Glutamatergic neuron (in vitro differentiated cells): Measurements from ENCODE around the gene HACD2. TPM values are rescaled to one million over a fixed set of nuclear protein-coding genes. Genes with fewer than 3 reads are reported as not detected.

Experiments
- DNase-seq: peaks from one replicate; pipeline ENCODE4 v3.0.0; 2022
- H3K27ac Mint-ChIP-seq: one replicate; pipeline ENCODE4 v1.8.0; 2020; ENCODE audit warnings: mild to moderate bottlenecking, mixed read lengths, inconsistent platforms; ENCODE audit not compliant: unreplicated experiment
- H3K27me3 Mint-ChIP-seq: one replicate; pipeline ENCODE4 v1.8.0; 2020; ENCODE audit warnings: mild to moderate bottlenecking, moderate library complexity, mixed read lengths, inconsistent platforms; ENCODE audit not compliant: unreplicated experiment
- H3K36me3 Mint-ChIP-seq: one replicate; pipeline ENCODE4 v1.8.0; 2020; ENCODE audit warnings: mild to moderate bottlenecking, mixed read lengths, inconsistent platforms; ENCODE audit not compliant: unreplicated experiment
- H3K4me1 Mint-ChIP-seq: one replicate; pipeline ENCODE4 v1.8.0; 2020; ENCODE audit warnings: mild to moderate bottlenecking, low read depth, mixed read lengths, inconsistent platforms; ENCODE audit not compliant: unreplicated experiment
- H3K4me3 Mint-ChIP-seq: one replicate; pipeline ENCODE4 v1.8.0; 2020; ENCODE audit warnings: mild to moderate bottlenecking, mixed read lengths, inconsistent platforms; ENCODE audit not compliant: unreplicated experiment
- H3K9me3 Mint-ChIP-seq: one replicate; pipeline ENCODE4 v1.8.0; 2020; ENCODE audit warnings: mild to moderate bottlenecking, moderate library complexity, mixed read lengths, inconsistent platforms; ENCODE audit not compliant: unreplicated experiment
- CTCF ChIP-seq: fragments of 200-600 bp; sonication (generic); IDR thresholded peaks from one replicate; pipeline ENCODE4 v1.5.0; 2021; ENCODE audit not compliant: partially characterized antibody, unreplicated experiment
- total RNA-seq: library from RNA; stranded (reverse); fragmentation: NEBNext Ultra II Directional; extraction: Animal tissue kit (Norgen Biotek cat#: 25700); gene quantifications from one replicate; pipeline ENCODE4 v1.2.1, GENCODE V29; 2021; ENCODE audit not compliant: unreplicated experiment

Gene HACD2
- total RNA-seq, 1 donor from 2014 or later, result 6.9 TPM

- TF ChIP-seq CTCF, result no peak
- Mint-ChIP-seq H3K36me3 (no peaks in the 10 kb centered on the region), H3K4me3 (no peak overlapping the region), H3K27ac (no peak overlapping the region), H3K27me3 (peaks cover 11% of the 10 kb centered on the region), H3K9me3 (no peaks in the 10 kb centered on the region), H3K4me1 (no peaks in the 10 kb centered on the region)
- DNase-seq, result no peak
These were observed 76.7 kb downstream of the HACD2 start for GRCh38 chr3:123508178-123508577.

GRCh38 chr3:123505820-123506219 is 79.0 kb downstream of the HACD2 start:
- Mint-ChIP-seq H3K4me1 (peaks cover 5% of the 10 kb centered on the region), H3K27me3 (peaks cover 9% of the 10 kb centered on the region), H3K4me3 (no peak overlapping the region), H3K9me3 (no peaks in the 10 kb centered on the region), H3K27ac (no peak overlapping the region), H3K36me3 (no peaks in the 10 kb centered on the region)
- no peak for DNase-seq
- no peak for TF ChIP-seq CTCF

- no peak overlapping the region for H3K4me3 Mint-ChIP-seq
- H3K9me3 Mint-ChIP-seq, result no peaks in the 10 kb centered on the region
- H3K27me3 Mint-ChIP-seq, result peaks cover 9% of the 10 kb centered on the region
- DNase-seq, result no peak
- TF ChIP-seq CTCF, result no peak
- H3K4me1 Mint-ChIP-seq, result peaks cover 12% of the 10 kb centered on the region
- H3K27ac Mint-ChIP-seq, result no peak overlapping the region
- no peaks in the 10 kb centered on the region for H3K36me3 Mint-ChIP-seq
These were observed 81.7 kb downstream of the HACD2 start for GRCh38 chr3:123503203-123503602.

GRCh38 chr3:123499322-123499721 is 85.5 kb downstream of the HACD2 start:
- H3K4me1 Mint-ChIP-seq, result peaks cover 12% of the 10 kb centered on the region
- no peak for DNase-seq
- H3K27ac Mint-ChIP-seq, result no peak overlapping the region

GRCh38 chr3:123498761-123499160 is 86.1 kb downstream of the HACD2 start:
- H3K27ac Mint-ChIP-seq, result no peak overlapping the region
- peaks cover 12% of the 10 kb centered on the region for H3K4me1 Mint-ChIP-seq
- no peak for DNase-seq
- TF ChIP-seq CTCF, result no peak
- H3K9me3 Mint-ChIP-seq, result no peaks in the 10 kb centered on the region
- H3K27me3 Mint-ChIP-seq, result peaks cover 4% of the 10 kb centered on the region
- no peaks in the 10 kb centered on the region for H3K36me3 Mint-ChIP-seq
- no peak overlapping the region for H3K4me3 Mint-ChIP-seq

More at GRCh38 chr3:123499322-123499721, 85.5 kb downstream of the HACD2 start:
- H3K9me3 Mint-ChIP-seq, result no peaks in the 10 kb centered on the region
- H3K36me3 Mint-ChIP-seq, result no peaks in the 10 kb centered on the region
- TF ChIP-seq CTCF, result no peak
- H3K4me3 Mint-ChIP-seq, result no peak overlapping the region
- peaks cover 4% of the 10 kb centered on the region for H3K27me3 Mint-ChIP-seq
